Peyer's patch (tissue), 4 donors: ENCODE results near the gene RAD51AP2.

Source experiments
- POLR2A ChIP-seq, 2 donors: fragments of 450-650 bp; IDR thresholded peaks; one replicate each; pipeline ENCODE4 v1.5.1; 2017; ENCODE audit warnings: antibody characterized with exemption in 2 of 2, mild to moderate bottlenecking in 2 of 2, moderate library complexity in 2 of 2
- TF ChIP-seq, protein P1 (sequence below), 6 experiments: fragments of 450-650 bp in 4 of 6; fragments of 200-600 bp in 2 of 6; sonication (generic) in 1 of 6; IDR thresholded peaks; one replicate each; pipeline ENCODE4 v1.5.1; 2017 to 2019; ENCODE audit warnings: antibody characterized with exemption in 6 of 6, mild to moderate bottlenecking in 3 of 6, moderate library complexity in 1 of 6

DNA sequence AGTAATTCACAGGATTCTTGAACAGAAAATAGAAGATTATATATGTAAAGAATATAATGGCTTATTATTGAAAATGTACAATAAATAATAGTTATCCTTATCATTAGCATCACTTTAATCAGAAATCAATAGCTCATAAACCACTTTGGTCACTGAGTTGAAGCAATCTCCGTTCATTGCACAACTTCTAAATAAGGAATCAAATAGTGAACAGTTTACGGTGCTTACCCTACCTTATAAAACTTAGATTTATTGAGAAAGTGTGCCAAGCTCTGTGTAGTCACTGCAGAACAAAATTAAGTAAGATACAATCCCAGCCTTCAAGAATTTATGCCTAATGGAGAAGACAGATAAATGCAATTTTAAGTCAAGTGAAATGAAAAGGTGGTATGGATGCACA lies 29.0 kb upstream of the RAD51AP2 start:
- TF ChIP-seq, protein P1, sequence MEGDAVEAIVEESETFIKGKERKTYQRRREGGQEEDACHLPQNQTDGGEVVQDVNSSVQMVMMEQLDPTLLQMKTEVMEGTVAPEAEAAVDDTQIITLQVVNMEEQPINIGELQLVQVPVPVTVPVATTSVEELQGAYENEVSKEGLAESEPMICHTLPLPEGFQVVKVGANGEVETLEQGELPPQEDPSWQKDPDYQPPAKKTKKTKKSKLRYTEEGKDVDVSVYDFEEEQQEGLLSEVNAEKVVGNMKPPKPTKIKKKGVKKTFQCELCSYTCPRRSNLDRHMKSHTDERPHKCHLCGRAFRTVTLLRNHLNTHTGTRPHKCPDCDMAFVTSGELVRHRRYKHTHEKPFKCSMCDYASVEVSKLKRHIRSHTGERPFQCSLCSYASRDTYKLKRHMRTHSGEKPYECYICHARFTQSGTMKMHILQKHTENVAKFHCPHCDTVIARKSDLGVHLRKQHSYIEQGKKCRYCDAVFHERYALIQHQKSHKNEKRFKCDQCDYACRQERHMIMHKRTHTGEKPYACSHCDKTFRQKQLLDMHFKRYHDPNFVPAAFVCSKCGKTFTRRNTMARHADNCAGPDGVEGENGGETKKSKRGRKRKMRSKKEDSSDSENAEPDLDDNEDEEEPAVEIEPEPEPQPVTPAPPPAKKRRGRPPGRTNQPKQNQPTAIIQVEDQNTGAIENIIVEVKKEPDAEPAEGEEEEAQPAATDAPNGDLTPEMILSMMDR (IDR thresholded peaks at IDR 0.05): no peak
- TF ChIP-seq POLR2A (IDR thresholded peaks at IDR 0.05): no peak
